HEK293T (cell line): Measurements from ENCODE around the gene FBXO10.

Experiments
- ARNT ChIP-seq: fragments of 450-650 bp; IDR thresholded peaks from 2 replicates; pipeline ENCODE4 v1.6.1; 2017; ENCODE audit warnings: mild to moderate bottlenecking
- BHLHE40 ChIP-seq: fragments of 450-650 bp; IDR thresholded peaks from 2 replicates; pipeline ENCODE4 v1.6.1; 2016; ENCODE audit warnings: mild to moderate bottlenecking, moderate library complexity, borderline replicate concordance
- CTBP1 ChIP-seq: fragments of 450-650 bp; IDR thresholded peaks from 2 replicates; pipeline ENCODE4 v1.6.1; 2016; ENCODE audit warnings: borderline replicate concordance
- ELF4 ChIP-seq: fragments of 450-650 bp; IDR thresholded peaks from 2 replicates; pipeline ENCODE4 v1.6.1; 2017; ENCODE audit warnings: antibody characterized with exemption
- FOXA1 ChIP-seq: fragments of 450-650 bp; IDR thresholded peaks from 2 replicates; pipeline ENCODE4 v1.6.1; 2016; ENCODE audit warnings: mild to moderate bottlenecking
- FOXK2 ChIP-seq: fragments of 450-650 bp; IDR thresholded peaks from 2 replicates; pipeline ENCODE4 v1.6.1; 2016; ENCODE audit warnings: mild to moderate bottlenecking
- FOXM1 ChIP-seq: fragments of 450-650 bp; IDR thresholded peaks from 2 replicates; pipeline ENCODE4 v1.6.1; 2017; ENCODE audit warnings: mild to moderate bottlenecking, borderline replicate concordance
- L3MBTL2 ChIP-seq: fragments of 450-650 bp; conservative IDR thresholded peaks from 2 replicates; pipeline ENCODE4 v1.6.1; 2016; ENCODE audit warnings: mild to moderate bottlenecking
- NFRKB ChIP-seq: fragments of 450-650 bp; IDR thresholded peaks from 2 replicates; pipeline ENCODE4 v1.6.1; 2016; ENCODE audit warnings: mild to moderate bottlenecking, moderate library complexity
- SP1 ChIP-seq: fragments of 450-650 bp; IDR thresholded peaks from 2 replicates; pipeline ENCODE4 v1.6.1; 2017
- SUZ12 ChIP-seq: fragments of 450-650 bp; IDR thresholded peaks from 2 replicates; pipeline ENCODE4 v1.6.1; 2016; ENCODE audit warnings: mild to moderate bottlenecking
- TARDBP ChIP-seq: fragments of 450-650 bp; IDR thresholded peaks from 2 replicates; pipeline ENCODE4 v1.6.1; 2016
- ZNF384 ChIP-seq: fragments of 450-650 bp; IDR thresholded peaks from 2 replicates; pipeline ENCODE4 v1.6.1; 2016
- TF ChIP-seq, protein P1 (sequence below): fragments of 450-650 bp; IDR thresholded peaks from 2 replicates; pipeline ENCODE4 v1.6.1; 2016

DNA sequence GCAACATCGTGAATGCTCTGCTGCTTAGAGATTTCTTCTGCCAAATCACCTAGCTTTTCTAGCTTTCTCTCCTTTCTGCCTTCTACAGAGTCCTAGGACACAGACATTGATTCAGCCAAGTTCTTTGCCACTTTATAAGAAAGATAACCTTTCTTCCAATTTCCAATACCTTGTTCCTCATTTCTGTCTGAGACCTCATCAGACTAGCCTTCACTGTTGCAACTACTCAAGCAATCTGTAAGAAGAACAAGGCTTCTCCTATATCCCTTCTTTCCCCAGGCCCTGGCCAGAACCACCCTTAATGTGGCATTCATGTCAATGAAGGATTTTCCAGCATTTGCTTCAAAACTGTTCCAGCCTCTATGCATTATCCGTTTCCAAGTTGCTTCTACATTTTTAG, 24.3 kb downstream of the FBXO10 start:
- TF ChIP-seq SP1: no peak
- no peak for TF ChIP-seq ZNF384
- TF ChIP-seq BHLHE40: no peak
- TF ChIP-seq ELF4: no peak
- no peak for TF ChIP-seq FOXM1
- TF ChIP-seq CTBP1: no peak
- no peak for TF ChIP-seq TARDBP
- no peak for TF ChIP-seq L3MBTL2
- TF ChIP-seq, protein P1, sequence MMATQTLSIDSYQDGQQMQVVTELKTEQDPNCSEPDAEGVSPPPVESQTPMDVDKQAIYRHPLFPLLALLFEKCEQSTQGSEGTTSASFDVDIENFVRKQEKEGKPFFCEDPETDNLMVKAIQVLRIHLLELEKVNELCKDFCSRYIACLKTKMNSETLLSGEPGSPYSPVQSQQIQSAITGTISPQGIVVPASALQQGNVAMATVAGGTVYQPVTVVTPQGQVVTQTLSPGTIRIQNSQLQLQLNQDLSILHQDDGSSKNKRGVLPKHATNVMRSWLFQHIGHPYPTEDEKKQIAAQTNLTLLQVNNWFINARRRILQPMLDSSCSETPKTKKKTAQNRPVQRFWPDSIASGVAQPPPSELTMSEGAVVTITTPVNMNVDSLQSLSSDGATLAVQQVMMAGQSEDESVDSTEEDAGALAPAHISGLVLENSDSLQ: no peak
- no peak for TF ChIP-seq FOXA1
- no peak for TF ChIP-seq FOXK2
- no peak for TF ChIP-seq ARNT
- no peak for TF ChIP-seq SUZ12
- TF ChIP-seq NFRKB: no peak
